SJSA1 (cell line): ENCODE measurements around the gene TMEM126B. TPM values are rescaled to one million over a fixed set of nuclear protein-coding genes. Genes with fewer than 3 reads are reported as not detected.

Experiments
- DNase-seq, 2 experiments: peaks; one replicate each; pipeline ENCODE4 v3.0.0-alpha.2; 2015 to 2020; ENCODE audit warnings: low spot score in 2 of 2, low read depth in 1 of 2
- H3K27ac ChIP-seq: fragments of 250-450 bp; sonication (Bioruptor Pico); 2 replicates; pipeline ENCODE4 v1.5.1; 2020; ENCODE audit warnings: mild to moderate bottlenecking, moderate library complexity
- H3K27me3 ChIP-seq: fragments of 250-450 bp; sonication (Bioruptor Pico); replicated peaks from 2 replicates; pipeline ENCODE4 v1.5.1; 2020; ENCODE audit warnings: mild to moderate bottlenecking, moderate library complexity
- H3K36me3 ChIP-seq: fragments of 250-450 bp; sonication (Bioruptor Pico); 2 replicates; pipeline ENCODE4 v1.5.1; 2020; ENCODE audit warnings: mild to moderate bottlenecking
- H3K4me1 ChIP-seq: fragments of 250-450 bp; sonication (Bioruptor Pico); replicated peaks from 2 replicates; pipeline ENCODE4 v1.6.1; 2021; ENCODE audit warnings: mild to moderate bottlenecking
- H3K4me3 ChIP-seq: fragments of 250-450 bp; sonication (Bioruptor Pico); 2 replicates; pipeline ENCODE4 v1.5.1; 2020; ENCODE audit warnings: mild to moderate bottlenecking
- H3K9me3 ChIP-seq: fragments of 250-450 bp; sonication (Bioruptor Pico); replicated peaks from 2 replicates; pipeline ENCODE4 v1.5.1; 2020; ENCODE audit warnings: mild to moderate bottlenecking
- total RNA-seq: library from RNA; depleted of rRNA; stranded (reverse); fragments of >200 nt; shearing (Covaris generic); gene quantifications from 2 replicates; pipeline ENCODE4 v1.2.3, GENCODE V29; 2014; rRNA removed

TMEM126B gene
- total RNA-seq, 1 experiment from 2014 or later, result 37.0 TPM

GRCh38 chr11:85680897-85681296 lies 52.5 kb downstream of the TMEM126B start:
- DNase-seq, result no peak
- H3K9me3 ChIP-seq, result no peaks in the 10 kb centered on the region
- H3K4me1 ChIP-seq, result no peaks in the 10 kb centered on the region
- H3K27ac ChIP-seq, result no peak overlapping the region
- no peaks in the 10 kb centered on the region for H3K36me3 ChIP-seq
- no peak overlapping the region for H3K4me3 ChIP-seq
- no peaks in the 10 kb centered on the region for H3K27me3 ChIP-seq

DNA sequence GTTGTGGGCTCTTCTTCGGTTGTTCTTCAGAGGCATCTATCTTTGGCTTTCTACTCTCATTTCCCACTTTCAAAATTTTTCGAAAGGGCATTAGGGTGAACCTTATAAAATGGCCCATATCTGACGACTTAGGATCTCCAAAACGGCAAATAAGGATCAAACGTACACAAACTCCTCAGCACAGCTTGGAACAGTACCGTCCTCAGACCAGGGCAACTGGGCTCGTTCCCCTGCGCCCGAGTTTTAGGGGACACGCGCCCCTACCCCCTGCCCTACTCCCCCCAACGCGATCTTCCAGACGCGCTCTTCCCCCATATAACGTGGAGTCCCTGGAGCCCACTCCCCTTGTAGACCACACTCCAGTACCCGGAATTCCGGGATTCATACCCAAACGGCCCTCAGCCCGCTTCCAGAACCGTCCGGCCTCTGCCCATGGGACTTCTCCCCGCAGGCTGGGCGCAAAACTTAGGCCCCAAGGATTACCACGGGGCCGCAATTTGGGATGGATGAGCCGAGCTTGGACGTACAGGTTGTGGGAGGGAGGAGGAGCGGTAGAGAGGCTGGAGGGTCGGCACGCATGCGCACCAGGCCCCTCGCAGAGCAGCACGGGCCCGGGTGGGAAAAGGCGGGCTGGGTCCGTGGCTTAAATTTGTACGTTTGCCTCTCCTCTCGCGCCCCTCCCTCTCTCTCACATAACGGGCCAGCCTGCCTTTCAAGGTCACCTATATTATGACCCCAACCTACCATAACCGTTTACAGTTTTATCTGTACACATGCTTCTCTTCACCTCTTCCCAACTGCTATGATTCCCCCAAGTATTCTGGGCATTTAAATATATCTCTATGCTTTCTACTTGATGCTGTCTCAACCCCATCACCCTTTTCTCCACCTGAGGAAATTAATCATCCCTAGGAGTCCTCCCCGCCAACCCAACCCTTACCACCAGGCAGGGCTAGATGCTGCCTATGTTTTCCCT lies 54.2 kb downstream of the TMEM126B start:
- no peak overlapping the region for H3K27ac ChIP-seq
- no peaks in the 10 kb centered on the region for H3K27me3 ChIP-seq
- H3K4me1 ChIP-seq, result no peaks in the 10 kb centered on the region
- no peaks in the 10 kb centered on the region for H3K36me3 ChIP-seq
- no peak overlapping the region for H3K4me3 ChIP-seq
- DNase-seq, result no peak
- H3K9me3 ChIP-seq, result no peaks in the 10 kb centered on the region

- Histone ChIP-seq H3K27me3 (no peaks in the 10 kb centered on the region), H3K4me3 (no peak overlapping the region), H3K27ac (no peak overlapping the region), H3K4me1 (no peaks in the 10 kb centered on the region), H3K36me3 (no peaks in the 10 kb centered on the region), H3K9me3 (no peaks in the 10 kb centered on the region)
- DNase-seq, result no peak
These were observed 56.9 kb downstream of the TMEM126B start for GRCh38 chr11:85685125-85685819.

DNA sequence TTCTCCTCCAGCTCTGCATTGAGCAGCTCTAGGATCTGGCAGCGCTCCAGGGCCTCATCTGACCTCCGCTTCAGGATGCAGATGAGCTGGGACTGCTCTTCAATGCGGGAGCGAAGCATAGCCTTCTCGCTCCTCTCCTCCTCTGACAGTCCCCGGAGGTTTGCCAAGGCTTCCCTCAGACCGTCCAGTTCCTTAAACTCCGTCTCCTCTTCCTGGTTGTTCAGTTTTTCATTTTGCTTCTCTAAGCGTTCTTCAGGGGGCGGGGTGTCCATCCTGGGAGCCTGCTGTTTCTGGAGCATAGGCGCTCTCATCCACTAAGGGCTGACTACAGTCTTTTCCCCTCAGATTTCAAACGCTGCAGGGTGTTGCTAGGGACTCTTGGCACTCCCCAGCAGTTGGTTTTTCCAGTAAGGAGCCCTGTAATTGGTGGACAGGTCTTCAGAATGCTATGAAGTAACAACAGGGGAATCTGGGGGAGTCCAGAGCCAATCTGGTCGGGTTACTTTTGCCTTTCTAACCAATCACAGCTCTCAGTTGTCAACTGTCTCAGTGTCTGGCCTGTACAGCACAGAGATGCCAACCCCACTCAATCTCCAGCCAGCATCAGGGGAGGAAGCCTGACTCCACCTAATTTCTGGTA lies 57.5 kb downstream of the TMEM126B start, which contains the start of gene CCDC89:
Gene CCDC89 (minus strand): TSS at position 376 of the 640 bp plus-strand sequence. CDS start 65 bp downstream, at position 311.
- Histone ChIP-seq H3K27ac (no peak within 1 kb of the TSS), H3K36me3 (no peaks in the 10 kb centered on the region), H3K4me3 (no peak within 1 kb of the TSS), H3K27me3 (no peaks in the 10 kb centered on the region), H3K4me1 (no peaks in the 10 kb centered on the region), H3K9me3 (no peaks in the 10 kb centered on the region)
- no peak for DNase-seq

Other genes starting within 250 kb of the TMEM126B start
- gene DLG2, start 1.2 kb upstream of the TMEM126B start, total RNA-seq, result 0.13 TPM in 1 of 2 replicates, not detected in the other
- 30.6 and 52.5 TPM in 2 replicates for gene TMEM126A, start 19.4 kb downstream of the TMEM126B start, total RNA-seq
- gene CREBZF, start 36.5 kb downstream of the TMEM126B start, total RNA-seq, result 15.2 and 24.6 TPM in 2 replicates
- gene CCDC89, start 57.6 kb downstream of the TMEM126B start, total RNA-seq, result 0.26 TPM in 1 of 2 replicates, not detected in the other
- 4.9 and 11.4 TPM in 2 replicates for gene SYTL2, start 182.5 kb downstream of the TMEM126B start, total RNA-seq
- gene CCDC83, start 226.8 kb downstream of the TMEM126B start, total RNA-seq, result not detected in 2 replicates